Mesangial cell (primary cell): ENCODE data around the gene GHDC. TPM values are rescaled to one million over a fixed set of nuclear protein-coding genes. Genes with fewer than 3 reads are reported as not detected.

Experiments
- total RNA-seq: library from RNA; depleted of rRNA; stranded (reverse); fragments of >200 nt; gene quantifications from 2 replicates; pipeline ENCODE4 v1.2.3, GENCODE V29; 2015

Gene GHDC
- 18.1 and 43.4 TPM in 2 replicates for total RNA-seq

GRCh38 chr17:42193969-42194899 lies at the start of gene GHDC:
TSS of gene GHDC (minus strand) at chr17:42194494. CDS start at chr17:42193581, 913 bp downstream.

DNA sequence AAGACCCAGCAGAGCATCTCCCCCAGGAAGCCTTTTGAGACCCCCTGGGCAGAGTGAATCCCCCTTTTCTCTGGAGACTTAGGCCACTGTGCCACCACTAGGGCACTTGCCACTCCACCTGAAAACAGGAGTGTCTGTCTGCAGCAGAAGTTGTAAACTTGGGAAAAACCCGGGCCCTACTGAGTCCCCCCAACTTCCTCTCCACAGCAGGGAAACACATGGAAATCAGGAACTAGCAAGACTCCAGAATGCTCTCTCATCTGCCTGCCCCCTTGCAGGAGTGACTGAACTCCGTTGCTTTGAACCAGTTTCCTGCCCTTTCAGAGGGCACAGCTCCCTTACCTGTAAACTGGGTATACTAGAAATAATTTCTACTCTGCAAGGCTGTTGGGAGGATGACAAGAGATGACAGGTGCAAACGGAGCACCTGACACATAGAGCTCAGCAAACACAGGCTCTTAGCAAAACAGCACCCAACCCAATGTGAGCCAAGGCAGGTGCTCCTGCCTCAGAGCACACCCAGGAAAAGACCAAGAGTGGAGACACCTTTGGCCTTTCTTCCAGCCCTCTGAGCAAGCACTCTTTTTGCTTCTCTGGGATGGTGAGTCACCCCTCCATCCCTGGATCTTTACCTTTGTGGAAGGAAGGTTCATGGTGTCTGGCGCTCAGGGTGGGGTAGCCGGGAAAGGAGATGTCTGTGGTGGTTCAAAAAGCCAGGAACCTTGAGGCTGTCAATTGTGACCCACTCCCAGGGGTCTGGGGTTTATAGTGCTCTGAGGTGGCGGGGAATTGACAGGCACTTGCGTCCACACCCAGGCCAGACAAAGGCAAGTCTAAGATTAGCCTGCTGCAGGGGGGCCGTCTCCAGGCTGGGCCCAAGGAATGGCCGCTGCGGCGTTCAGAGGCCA lies 9.3 kb downstream of the GHDC start, which contains the start of gene HCRT:
Gene HCRT, minus strand, starts transcription at position 740 of the 908 bp plus-strand sequence. Its CDS starts 87 bp downstream, at position 653.

DNA sequence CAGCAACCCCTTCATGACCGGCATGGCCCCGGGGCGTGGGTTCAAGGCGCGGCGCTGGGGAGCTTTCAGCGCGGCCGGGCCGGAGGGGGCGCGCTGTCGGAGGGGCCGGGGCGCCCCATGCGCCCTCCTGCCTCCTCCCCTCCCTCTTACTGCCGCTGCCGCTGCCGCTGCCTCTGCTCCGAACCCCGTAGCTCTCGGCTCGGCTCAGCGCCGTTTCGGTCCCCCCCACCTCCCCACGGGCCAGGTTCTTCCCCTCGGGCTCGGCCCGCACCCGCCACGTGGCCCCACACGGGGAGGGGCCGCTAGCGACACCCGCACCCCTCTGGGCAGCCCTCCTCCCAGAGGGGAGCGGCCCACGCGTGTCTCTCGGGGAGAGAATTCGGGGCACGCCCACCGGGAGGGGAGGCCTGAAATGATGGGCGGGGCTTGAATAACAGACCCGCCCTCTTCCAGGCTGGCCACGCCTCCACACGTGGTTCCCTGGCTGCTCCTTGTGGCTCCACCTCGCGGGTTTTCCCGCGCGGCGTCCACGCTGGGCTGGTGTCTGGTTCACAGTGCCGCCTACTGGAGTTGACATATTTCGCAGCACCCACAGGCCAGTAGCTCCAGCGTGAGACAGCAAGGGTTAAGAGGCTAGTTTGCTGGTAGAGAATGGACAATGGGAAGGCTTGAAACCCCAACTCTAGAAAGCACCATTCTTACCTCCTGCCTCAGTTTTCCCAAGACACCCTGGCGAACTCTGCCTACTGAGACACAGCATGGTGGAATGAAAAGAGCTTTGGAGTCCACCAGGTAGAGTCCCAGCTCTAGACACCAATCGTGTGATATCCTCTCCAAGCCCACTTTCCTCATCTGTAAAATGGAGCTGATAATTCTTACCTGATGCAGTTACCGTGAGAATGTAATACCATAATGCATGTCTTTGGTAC lies 13.1 kb downstream of the GHDC start, which contains the start of gene KCNH4:
Gene KCNH4, minus strand, starts transcription at position 221 of the 929 bp plus-strand sequence. Its CDS starts 197 bp downstream, at position 24.

Other genes starting within 250 kb of the GHDC start
- gene CNP, start 227.7 kb downstream of the GHDC start, total RNA-seq, result 63.7 and 81.6 TPM in 2 replicates
- 41.1 and 45.5 TPM in 2 replicates for gene DNAJC7, start 177.1 kb downstream of the GHDC start, total RNA-seq
- gene NKIRAS2, start 174.4 kb downstream of the GHDC start, total RNA-seq, result 52.5 and 74.7 TPM in 2 replicates
- gene C17orf113, start 143.9 kb downstream of the GHDC start, total RNA-seq, result 0.16 and 0.76 TPM in 2 replicates
- under 0.01 TPM in 1 of 2 replicates, not detected in the other for gene ZNF385C, start 96.0 kb downstream of the GHDC start, total RNA-seq
- 2.8 and 7.7 TPM in 2 replicates for gene DHX58, start 81.8 kb downstream of the GHDC start, total RNA-seq
- 21.3 TPM in 2 replicates for gene KAT2A, start 73.1 kb downstream of the GHDC start, total RNA-seq
- not detected in 2 replicates for gene HSPB9, start 71.7 kb downstream of the GHDC start, total RNA-seq
- gene RAB5C, start 39.5 kb downstream of the GHDC start, total RNA-seq, result 172 and 174 TPM in 2 replicates
- gene KCNH4, start 13.4 kb downstream of the GHDC start, total RNA-seq, result not detected in 2 replicates
- not detected in 2 replicates for gene HCRT, start 9.0 kb downstream of the GHDC start, total RNA-seq
- gene STAT5B, start 81.9 kb upstream of the GHDC start, total RNA-seq, result 20.9 and 22.3 TPM in 2 replicates
- 10.4 and 14.8 TPM in 2 replicates for gene STAT5A, start 94.0 kb upstream of the GHDC start, total RNA-seq
- gene STAT3, start 193.9 kb upstream of the GHDC start, total RNA-seq, result 59.0 and 101 TPM in 2 replicates
- gene CAVIN1, start 228.8 kb upstream of the GHDC start, total RNA-seq, result 224 and 302 TPM in 2 replicates